Esophagus muscularis mucosa (tissue), 4 donors: Measurements from ENCODE around the gene PLXNB1. TPM values are rescaled to one million over a fixed set of nuclear protein-coding genes. Genes with fewer than 3 reads are reported as not detected.

Source experiments
- DNase-seq: peaks from one replicate; pipeline ENCODE4 v3.0.0-alpha.2; 2017; ENCODE audit errors: extremely low spot score
- H3K27ac ChIP-seq, 4 donors: fragments of 200-600 bp; sonication (generic); replicated peaks in 1 of 4; 1 replicate in 3 of 4; 2 replicates in 1 of 4; pipeline ENCODE4 v1.5.1; 2016 to 2019; ENCODE audit warnings: mild to moderate bottlenecking in 1 of 4
- H3K27me3 ChIP-seq, 4 donors: fragments of 200-600 bp; sonication (generic); one replicate each; pipeline versions ENCODE4 v1.5.1 to v1.6.0; 2016 to 2019
- H3K36me3 ChIP-seq, 4 donors: fragments of 200-600 bp; sonication (generic); one replicate each; pipeline ENCODE4 v1.5.1; 2016 to 2019
- H3K4me1 ChIP-seq, 4 donors: fragments of 200-600 bp; sonication (generic); one replicate each; pipeline ENCODE4 v1.5.1; 2016 to 2019
- H3K4me3 ChIP-seq, 4 donors: fragments of 200-600 bp; sonication (generic); 1 replicate in 2 of 4; 2 replicates in 2 of 4; pipeline ENCODE4 v1.5.1; 2016 to 2019; ENCODE audit warnings: mild to moderate bottlenecking in 4 of 4, moderate library complexity in 1 of 4
- H3K9me3 ChIP-seq, 4 donors: fragments of 200-600 bp; sonication (generic); 1 replicate in 3 of 4; 2 replicates in 1 of 4; pipeline ENCODE4 v1.5.1; 2016 to 2019
- CTCF ChIP-seq, 3 experiments: fragments of 200-600 bp in 2 of 3; fragments of 450-650 bp in 1 of 3; sonication (generic) in 2 of 3; IDR thresholded peaks; one replicate each; pipeline ENCODE4 v1.5.1; 2017 to 2019; ENCODE audit warnings: antibody characterized with exemption in 3 of 3, mild to moderate bottlenecking in 2 of 3, moderate library complexity in 1 of 3
- EP300 ChIP-seq: sonication (generic); formaldehyde crosslinking; IDR thresholded peaks from one replicate; pipeline ENCODE4 v1.6.1; 2017; ENCODE audit warnings: antibody characterized with exemption
- POLR2A ChIP-seq: fragments of 450-650 bp; IDR thresholded peaks from one replicate; pipeline ENCODE4 v1.6.1; 2017; ENCODE audit warnings: antibody characterized with exemption, moderate library complexity, mild to moderate bottlenecking, low read depth
- POLR2AphosphoS5 ChIP-seq, 2 donors: sonication (generic); formaldehyde crosslinking; IDR thresholded peaks; one replicate each; pipeline ENCODE4 v1.6.1; 2017; ENCODE audit warnings: antibody characterized with exemption in 2 of 2
- WGBS: methylation state at CpG from one replicate; pipeline ENCODE4 v1.1.5; 2018; 5-methylcytosine and 5-hydroxymethylcytosine counted together
- intact Hi-C: fragments of 100-400 bp; cut with DNase I; formaldehyde crosslinking; loops from one replicate; pipeline ENCODE4 v1.15.1; 2023
- total RNA-seq, 4 donors: library from RNA; depleted of rRNA; stranded (reverse); fragments of >200 nt; gene quantifications; one replicate each; pipeline versions ENCODE4 v1.1.0 to v1.2.1, GENCODE V29; 2016

The PLXNB1 gene
- total RNA-seq, 4 donors from 2014 or later: 120 to 200 (median 152) TPM

- Histone ChIP-seq H3K4me1 (peaks cover 4 to 44% (median 38%) of the 10 kb centered on the region in 4 donors), H3K9me3 (no peaks in the 10 kb centered on the region), H3K4me3 (no peak overlapping the region), H3K36me3 (peaks cover 59 to 100% (median 81%) of the 10 kb centered on the region in 4 donors), H3K27me3 (no peaks in the 10 kb centered on the region), H3K27ac (no peak overlapping the region)
- DNase-seq: no peak
- intact Hi-C loops: no loop called here
- WGBS: 90% methylated on average over 8 of the region's 9 CpGs
- TF ChIP-seq POLR2A (no peak), CTCF (IDR thresholded peaks at IDR 0.05) (no peak), EP300 (no peak), POLR2AphosphoS5 (IDR thresholded peaks at IDR 0.05) (no peak)
Observed at GRCh38 chr3:48419149-48419548, 10.7 kb downstream of the PLXNB1 start.

GRCh38 chr3:48418651-48419050 is 11.2 kb downstream of the PLXNB1 start:
- WGBS: 92% methylated on average over 4 of the region's 9 CpGs
- H3K4me1 ChIP-seq: peaks cover 3 to 44% (median 35%) of the 10 kb centered on the region in 4 donors
- H3K36me3 ChIP-seq: peaks cover 64 to 100% (median 83%) of the 10 kb centered on the region in 4 donors
- no peak overlapping the region for H3K4me3 ChIP-seq
- H3K27ac ChIP-seq: no peak overlapping the region
- DNase-seq: no peak
- intact Hi-C loops: no loop called here
- TF ChIP-seq POLR2A: no peak
- H3K27me3 ChIP-seq: no peaks in the 10 kb centered on the region
- H3K9me3 ChIP-seq: no peaks in the 10 kb centered on the region

- Histone ChIP-seq H3K27me3 (no peaks in the 10 kb centered on the region), H3K4me3 (no peak overlapping the region), H3K4me1 (peaks cover 3 to 39% (median 30%) of the 10 kb centered on the region in 4 donors), H3K9me3 (no peaks in the 10 kb centered on the region), H3K27ac (no peak overlapping the region), H3K36me3 (peaks cover 69 to 100% (median 85%) of the 10 kb centered on the region in 4 donors)
- no peak for DNase-seq
- no peak for TF ChIP-seq POLR2A
- TF ChIP-seq POLR2AphosphoS5 (IDR thresholded peaks at IDR 0.05): no peak
- no peak for TF ChIP-seq CTCF (IDR thresholded peaks at IDR 0.05)
- TF ChIP-seq EP300: no peak
- 85% methylated on average over 9 of the region's 17 CpGs for WGBS
- intact Hi-C loops: no loop called here
Observed at GRCh38 chr3:48418140-48418539, 11.7 kb downstream of the PLXNB1 start.

GRCh38 chr3:48417529-48418108 is 12.3 kb downstream of the PLXNB1 start:
- Histone ChIP-seq H3K9me3 (no peaks in the 10 kb centered on the region), H3K4me3 (no peak overlapping the region), H3K36me3 (peaks cover 75 to 100% (median 88%) of the 10 kb centered on the region in 4 donors), H3K27me3 (no peaks in the 10 kb centered on the region), H3K4me1 (peaks cover 3 to 33% (median 25%) of the 10 kb centered on the region in 4 donors), H3K27ac (no peak overlapping the region)
- no peak for TF ChIP-seq POLR2A
- no peak for TF ChIP-seq EP300
- no peak for TF ChIP-seq POLR2AphosphoS5 (IDR thresholded peaks at IDR 0.05)
- no peak for TF ChIP-seq CTCF (IDR thresholded peaks at IDR 0.05)
- intact Hi-C loops: no loop called here
- no peak for DNase-seq
- 93% methylated on average over 3 of the region's 14 CpGs for WGBS

GRCh38 chr3:48416546-48416945 is 13.3 kb downstream of the PLXNB1 start:
- Histone ChIP-seq H3K36me3 (peaks cover 85 to 100% (median 94%) of the 10 kb centered on the region in 4 donors), H3K27me3 (no peaks in the 10 kb centered on the region), H3K27ac (no peak overlapping the region), H3K4me1 (peaks cover 2 to 23% (median 16%) of the 10 kb centered on the region in 4 donors), H3K9me3 (no peaks in the 10 kb centered on the region), H3K4me3 (no peak overlapping the region)
- no peak for DNase-seq
- TF ChIP-seq POLR2A (no peak), POLR2AphosphoS5 (IDR thresholded peaks at IDR 0.05) (no peak), EP300 (no peak), CTCF (IDR thresholded peaks at IDR 0.05) (no peak)
- intact Hi-C loops: no loop called here
- 91% methylated on average over 4 of the region's 4 CpGs for WGBS
